IMR-90 (cell line): ENCODE measurements around the gene PPP1R14C. TPM values are rescaled to one million over a fixed set of nuclear protein-coding genes. Genes with fewer than 3 reads are reported as not detected.

Source experiments
- ATAC-seq: fragments of 200-7000 bp; cut with Tn5 transposase; 2 replicates; pipeline ENCODE4 v1.9.1; 2020; ENCODE audit warnings: low read depth, mild to moderate bottlenecking, moderate library complexity
- BruUV-seq: library from RNA; stranded (reverse); fragments of 400-500 nt; replicated peaks from 2 replicates; lab custom pipeline; 2021; lab: Mats Ljungman, UMichigan
- CTCF ChIA-PET: fragments of 300-600 bp; formaldehyde crosslinking; extraction: SDS; loops from one replicate; lab custom pipeline; 2021; ENCODE audit warnings: antibody characterized with exemption; lab: Yijun Ruan, JAX
- POLR2A ChIA-PET: fragments of 300-600 bp; sonication (Branson Sonifier 250); formaldehyde crosslinking; loops from one replicate; lab custom pipeline; 2022; ENCODE audit warnings: antibody characterized with exemption; ENCODE audit not compliant: unreplicated experiment; lab: Charles Lee
- DNase-seq: peaks from one replicate; pipeline ENCODE4 v3.0.0; 2013
- H2AFZ ChIP-seq: replicated peaks from 2 replicates; pipeline ENCODE3; 2013; ENCODE audit warnings: low read length, mild to moderate bottlenecking; ENCODE audit not compliant: poor library complexity
- H2AK5ac ChIP-seq: 2 replicates; pipeline ENCODE4 v1.6.1; 2013; ENCODE audit warnings: low read depth, low read length, inconsistent platforms
- H2AK9ac ChIP-seq: replicated peaks from 2 replicates; pipeline ENCODE3; 2013; ENCODE audit warnings: mild to moderate bottlenecking, low read depth, low read length, moderate library complexity; ENCODE audit not compliant: poor library complexity
- H2BK120ac ChIP-seq: 2 replicates; pipeline ENCODE4 v1.6.1; 2013; ENCODE audit warnings: low read depth, low read length, inconsistent platforms
- H2BK15ac ChIP-seq: 3 replicates; pipeline ENCODE4 v1.6.1; 2013; ENCODE audit warnings: low read depth, low read length, inconsistent platforms
- H2BK20ac ChIP-seq: 2 replicates; pipeline ENCODE4 v1.6.1; 2013; ENCODE audit warnings: low read depth, mild to moderate bottlenecking, inconsistent platforms, low read length, moderate library complexity
- H2BK5ac ChIP-seq: 2 replicates; pipeline ENCODE4 v1.6.1; 2013; ENCODE audit warnings: mild to moderate bottlenecking, low read depth, low read length, inconsistent platforms; ENCODE audit not compliant: poor library complexity, severe bottlenecking
- H3K14ac ChIP-seq: replicated peaks from 2 replicates; pipeline ENCODE4 v1.6.1; 2013; ENCODE audit warnings: low read depth, low read length, inconsistent platforms
- H3K18ac ChIP-seq: 2 replicates; pipeline ENCODE4 v1.6.1; 2013; ENCODE audit warnings: low read depth, low read length, control low read depth
- H3K23ac ChIP-seq: 2 replicates; pipeline ENCODE4 v1.6.1; 2013; ENCODE audit warnings: low read depth, low read length, inconsistent platforms
- H3K27ac ChIP-seq: 2 replicates; pipeline ENCODE4 v1.5.1; 2013; ENCODE audit warnings: mild to moderate bottlenecking, control low read depth, low read length; ENCODE audit not compliant: insufficient read depth
- H3K27me3 ChIP-seq: 2 replicates; pipeline ENCODE4 v1.6.1; 2013; ENCODE audit warnings: low read length; ENCODE audit not compliant: control insufficient read depth, insufficient read depth
- H3K36me3 ChIP-seq: 2 replicates; pipeline ENCODE4 v1.6.1; 2013; ENCODE audit warnings: low read length, mixed read lengths; ENCODE audit not compliant: control insufficient read depth, insufficient read depth
- H3K4ac ChIP-seq: 2 replicates; pipeline ENCODE4 v1.6.1; 2013; ENCODE audit warnings: low read depth, low read length, inconsistent platforms
- H3K4me1 ChIP-seq: 2 replicates; pipeline ENCODE4 v1.6.1; 2013; ENCODE audit warnings: low read length, mixed read lengths; ENCODE audit not compliant: control insufficient read depth, insufficient read depth
- H3K4me2 ChIP-seq: 2 replicates; pipeline ENCODE4 v1.6.1; 2013; ENCODE audit warnings: low read depth, mild to moderate bottlenecking, control low read depth, low read length, moderate library complexity
- H3K4me3 ChIP-seq: 2 replicates; pipeline ENCODE4 v1.5.1; 2013; ENCODE audit warnings: low read depth, mild to moderate bottlenecking, control low read depth, low read length, moderate library complexity; ENCODE audit not compliant: insufficient read depth
- H3K56ac ChIP-seq: 2 replicates; pipeline ENCODE4 v1.6.1; 2013; ENCODE audit warnings: low read length, inconsistent platforms; ENCODE audit not compliant: insufficient read depth; ENCODE audit errors: extremely low read depth
- H3K79me1 ChIP-seq, 2 experiments: 2 replicates each; pipeline ENCODE4 v1.6.1; 2013; ENCODE audit warnings: low read length in 2 of 2, inconsistent platforms in 1 of 2, low read depth in 1 of 2
- H3K9ac ChIP-seq: 2 replicates; pipeline ENCODE4 v1.6.1; 2013; ENCODE audit warnings: low read depth, low read length, control low read depth
- H3K9me1 ChIP-seq: 2 replicates; pipeline ENCODE4 v1.6.1; 2013; ENCODE audit warnings: low read length, inconsistent platforms; ENCODE audit not compliant: insufficient read depth
- H3K9me3 ChIP-seq: 2 replicates; pipeline ENCODE4 v1.6.1; 2013; ENCODE audit warnings: low read length; ENCODE audit not compliant: control insufficient read depth, insufficient read depth
- H4K20me1 ChIP-seq: 2 replicates; pipeline ENCODE4 v1.6.1; 2013; ENCODE audit warnings: low read length, inconsistent platforms; ENCODE audit not compliant: insufficient read depth
- H4K5ac ChIP-seq: 2 replicates; pipeline ENCODE4 v1.6.1; 2013; ENCODE audit warnings: mild to moderate bottlenecking, low read depth, low read length, control low read depth
- H4K8ac ChIP-seq, 2 experiments: 2 replicates each; pipeline ENCODE4 v1.6.1; 2013; ENCODE audit warnings: low read depth in 2 of 2, low read length in 2 of 2, control low read depth in 1 of 2, inconsistent platforms in 1 of 2
- H4K91ac ChIP-seq: 2 replicates; pipeline ENCODE4 v1.6.1; 2013; ENCODE audit warnings: low read depth, low read length, inconsistent platforms; ENCODE audit not compliant: insufficient read depth
- BHLHE40 ChIP-seq: fragments of 150-350 bp; IDR thresholded peaks from 2 replicates; pipeline ENCODE4 v1.6.1; 2016; ENCODE audit warnings: mild to moderate bottlenecking, low read depth, low read length
- CEBPB ChIP-seq: IDR thresholded peaks from 2 replicates; pipeline ENCODE4 v1.6.1; 2012; ENCODE audit warnings: low read depth, low read length, improper control_type of control experiment
- CHD1 ChIP-seq: IDR thresholded peaks from 2 replicates; pipeline ENCODE4 v1.6.1; 2012; ENCODE audit warnings: low read depth, low read length, improper control_type of control experiment
- FOS ChIP-seq: fragments of 150-350 bp; IDR thresholded peaks from 2 replicates; pipeline ENCODE4 v1.6.1; 2016; ENCODE audit warnings: low read depth, low read length
- MAFK ChIP-seq: IDR thresholded peaks from 2 replicates; pipeline ENCODE4 v1.6.1; 2012; ENCODE audit warnings: low read depth, low read length, improper control_type of control experiment
- MAZ ChIP-seq: IDR thresholded peaks from 2 replicates; pipeline ENCODE4 v1.6.1; 2012; ENCODE audit warnings: low read depth, mild to moderate bottlenecking, low read length, improper control_type of control experiment, moderate library complexity, borderline replicate concordance
- NFE2L2 ChIP-seq: fragments of 150-350 bp; IDR thresholded peaks from 2 replicates; pipeline ENCODE4 v1.6.1; 2016; ENCODE audit warnings: low read depth, mild to moderate bottlenecking, low read length
- POLR2A ChIP-seq: IDR thresholded peaks from 2 replicates; pipeline ENCODE4 v1.6.1; 2012; ENCODE audit warnings: mild to moderate bottlenecking, low read depth, low read length
- RAD21 ChIP-seq: IDR thresholded peaks from 2 replicates; pipeline ENCODE4 v1.6.1; 2012; ENCODE audit warnings: low read length, improper control_type of control experiment
- RCOR1 ChIP-seq: IDR thresholded peaks from 2 replicates; pipeline ENCODE4 v1.6.1; 2012; ENCODE audit warnings: mild to moderate bottlenecking, low read length, improper control_type of control experiment; ENCODE audit not compliant: insufficient replicate concordance
- SMC3 ChIP-seq: fragments of 150-350 bp; IDR thresholded peaks from 2 replicates; pipeline ENCODE4 v1.6.1; 2016; ENCODE audit warnings: low read depth, mild to moderate bottlenecking, antibody characterized with exemption, low read length, moderate library complexity
- WGBS, 2 experiments: methylation state at CpG; one replicate each; pipeline versions ENCODE4 v1.1.5 to v1.1.7; 2013; ENCODE audit warnings: missing lambda C conversion rate in 2 of 2; ENCODE audit not compliant: insufficient read length in 1 of 2; ENCODE audit errors: extremely low coverage in 2 of 2; 5-methylcytosine and 5-hydroxymethylcytosine counted together
- dilution Hi-C: fragments of 300-500 bp; cut with HindIII; formaldehyde crosslinking; loops from one replicate; pipeline ENCODE4 v1.14.3; 2018; ENCODE audit warnings: low sequenced_read_pairs; ENCODE audit not compliant: unreplicated experiment
- in situ Hi-C: fragments of 300-500 bp; cut with MboI; formaldehyde crosslinking; loops from 3 replicates; pipeline ENCODE4 v1.14.3; 2019; ENCODE audit warnings: low sequenced_read_pairs, inconsistent platforms, mixed read lengths
- intact Hi-C: fragments of 100-400 bp; cut with micrococcal nuclease; formaldehyde crosslinking; loops from 2 replicates; pipeline ENCODE4 v1.10.0; 2022
- polyA plus RNA-seq, 3 experiments: library from polyadenylated mRNA; depleted of rRNA; stranded (reverse); fragments of >200 nt; gene quantifications; 2 replicates each; pipeline ENCODE4 v1.2.3, GENCODE V29; 2012; ENCODE audit warnings: low replicate concordance in 1 of 3
- total RNA-seq: library from RNA; depleted of rRNA; stranded (reverse); fragments of >200 nt; gene quantifications from 2 replicates; pipeline ENCODE4 v1.2.3, GENCODE V29; 2012
- TF ChIP-seq, protein P1 (sequence below): conservative IDR thresholded peaks from 2 replicates; pipeline ENCODE4 v1.5.1; 2012; ENCODE audit warnings: mild to moderate bottlenecking, low read depth, low read length, improper control_type of control experiment
- TF ChIP-seq, protein P2 (sequence below): fragments of 150-350 bp; IDR thresholded peaks from 2 replicates; pipeline ENCODE4 v1.6.1; 2016; ENCODE audit warnings: low read depth, mild to moderate bottlenecking, low read length, moderate library complexity, borderline replicate concordance

PPP1R14C gene
- total and polyA plus RNA-seq, 2 of the 4 experiments (the other 2 are of a cell fraction) = not detected

GRCh38 chr6:150235218-150235617 lies 92.4 kb downstream of the PPP1R14C start:
- H3K36me3 ChIP-seq = no peaks in the 10 kb centered on the region
- no peaks in the 10 kb centered on the region for H3K27me3 ChIP-seq
- POLR2A ChIA-PET = no interaction called here
- in situ Hi-C loops (no loop called here), dilution Hi-C loops (no loop called here), intact Hi-C loops (no loop called here)
- no peak overlapping the region for H4K91ac ChIP-seq
- ATAC-seq = no peak
- H3K14ac ChIP-seq = no peak overlapping the region
- H3K23ac ChIP-seq = no peak overlapping the region
- no TSS peak for BruUV-seq
- no peak overlapping the region for H2AK5ac ChIP-seq
- peaks cover 6% of the 10 kb centered on the region; the same call in 1 of the 2 replicates for H3K4me1 ChIP-seq
- no peak overlapping the region for H3K4me3 ChIP-seq
- DNase-seq = no peak
- no peaks in the 10 kb centered on the region for H3K9me3 ChIP-seq
- H2BK20ac ChIP-seq = no peak overlapping the region
- CTCF ChIA-PET = interaction anchor here (1.4 kb wide), 1 partner anchor 33 kb away, joined by 3 read pairs; no protein-coding TSS in a partner anchor
- H2AK9ac ChIP-seq = no peak overlapping the region
- H3K27ac ChIP-seq = no peak overlapping the region
- no peak overlapping the region for H3K18ac ChIP-seq
- no CpG with 5 or more reads among the region's 5 CpGs for WGBS, 2 experiments
- no peak overlapping the region for H2BK5ac ChIP-seq
- H3K4me2 ChIP-seq = no peak overlapping the region
- no peak overlapping the region for H4K5ac ChIP-seq
- H3K79me1 ChIP-seq = no peaks in the 10 kb centered on the region
- no peaks in the 10 kb centered on the region for H4K20me1 ChIP-seq
- H2AFZ ChIP-seq = no peak overlapping the region
- no peak overlapping the region for H3K56ac ChIP-seq
- H2BK120ac ChIP-seq = no peak overlapping the region
- no peak overlapping the region for H4K8ac ChIP-seq
- no peak overlapping the region for H3K9ac ChIP-seq
- H3K9me1 ChIP-seq = no peaks in the 10 kb centered on the region
- no peak overlapping the region for H3K4ac ChIP-seq
- H2BK15ac ChIP-seq = no peak overlapping the region
- TF ChIP-seq RAD21 = no peak
- TF ChIP-seq SMC3 = no peak
- TF ChIP-seq, protein P1, sequence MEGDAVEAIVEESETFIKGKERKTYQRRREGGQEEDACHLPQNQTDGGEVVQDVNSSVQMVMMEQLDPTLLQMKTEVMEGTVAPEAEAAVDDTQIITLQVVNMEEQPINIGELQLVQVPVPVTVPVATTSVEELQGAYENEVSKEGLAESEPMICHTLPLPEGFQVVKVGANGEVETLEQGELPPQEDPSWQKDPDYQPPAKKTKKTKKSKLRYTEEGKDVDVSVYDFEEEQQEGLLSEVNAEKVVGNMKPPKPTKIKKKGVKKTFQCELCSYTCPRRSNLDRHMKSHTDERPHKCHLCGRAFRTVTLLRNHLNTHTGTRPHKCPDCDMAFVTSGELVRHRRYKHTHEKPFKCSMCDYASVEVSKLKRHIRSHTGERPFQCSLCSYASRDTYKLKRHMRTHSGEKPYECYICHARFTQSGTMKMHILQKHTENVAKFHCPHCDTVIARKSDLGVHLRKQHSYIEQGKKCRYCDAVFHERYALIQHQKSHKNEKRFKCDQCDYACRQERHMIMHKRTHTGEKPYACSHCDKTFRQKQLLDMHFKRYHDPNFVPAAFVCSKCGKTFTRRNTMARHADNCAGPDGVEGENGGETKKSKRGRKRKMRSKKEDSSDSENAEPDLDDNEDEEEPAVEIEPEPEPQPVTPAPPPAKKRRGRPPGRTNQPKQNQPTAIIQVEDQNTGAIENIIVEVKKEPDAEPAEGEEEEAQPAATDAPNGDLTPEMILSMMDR = no peak
- TF ChIP-seq MAFK = no peak
- TF ChIP-seq, protein P2, sequence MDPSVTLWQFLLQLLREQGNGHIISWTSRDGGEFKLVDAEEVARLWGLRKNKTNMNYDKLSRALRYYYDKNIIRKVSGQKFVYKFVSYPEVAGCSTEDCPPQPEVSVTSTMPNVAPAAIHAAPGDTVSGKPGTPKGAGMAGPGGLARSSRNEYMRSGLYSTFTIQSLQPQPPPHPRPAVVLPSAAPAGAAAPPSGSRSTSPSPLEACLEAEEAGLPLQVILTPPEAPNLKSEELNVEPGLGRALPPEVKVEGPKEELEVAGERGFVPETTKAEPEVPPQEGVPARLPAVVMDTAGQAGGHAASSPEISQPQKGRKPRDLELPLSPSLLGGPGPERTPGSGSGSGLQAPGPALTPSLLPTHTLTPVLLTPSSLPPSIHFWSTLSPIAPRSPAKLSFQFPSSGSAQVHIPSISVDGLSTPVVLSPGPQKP = no peak
- TF ChIP-seq CEBPB = no peak
- TF ChIP-seq POLR2A = no peak
- no peak for TF ChIP-seq RCOR1
- TF ChIP-seq FOS = no peak
- no peak for TF ChIP-seq BHLHE40
- TF ChIP-seq MAZ = no peak
- no peak for TF ChIP-seq NFE2L2
- no peak for TF ChIP-seq CHD1
